ENCODE measurements around the gene SNX15.

- TF ChIP-seq CTCF (IDR thresholded peaks at IDR 0.05) (no peak), POLR2A (IDR thresholded peaks at IDR 0.05) (no peak), POLR2AphosphoS5 (IDR thresholded peaks at IDR 0.05; ENCODE audit: insufficient read depth in 1 of 2, low read depth in 1 of 2) (no peak)
Measured at GRCh38 chr11:65008016-65008415, 19.2 kb upstream of the SNX15 start.
